HG02763 (cell line): Measurements from ENCODE around the gene DEDD2.
A peak's percentile ranks its signal among the peaks of the same experiment; 100 is the strongest.
"Not testable (repeated sequence)": the region's sequence is repeated elsewhere in the genome, so short reads cannot be mapped to it uniquely, and the experiment has no call there.

Source experiments
- ATAC-seq: cut with Tn5 transposase; IDR thresholded peaks from one replicate; pipeline ENCODE4 v1.9.1; 2021; ENCODE audit warnings: mild to moderate bottlenecking, moderate library complexity; ENCODE audit not compliant: unreplicated experiment

DEDD2 gene

GRCh38 chr19:42217520-42218437 lies at the start of gene DEDD2:
Gene DEDD2 (minus strand): TSS chr19:42217677. CDS start chr19:42217007, 670 bp downstream.
- ATAC-seq: peak; percentile 78

GRCh38 chr19:42266928-42267603 lies 49.6 kb upstream of the DEDD2 start:
- not testable (repeated sequence) for ATAC-seq

- not testable (repeated sequence) for ATAC-seq
These were observed 48.6 kb upstream of the DEDD2 start for GRCh38 chr19:42266105-42266504.

GRCh38 chr19:42261763-42262162 lies 44.3 kb upstream of the DEDD2 start:
- no peak for ATAC-seq

- not testable (repeated sequence) for ATAC-seq
These were observed 40.4 kb upstream of the DEDD2 start for GRCh38 chr19:42257842-42258241.

GRCh38 chr19:42255766-42256745 lies 38.6 kb upstream of the DEDD2 start:
- ATAC-seq: no peak

- peak; percentile 68 for ATAC-seq
These were observed 37.6 kb upstream of the DEDD2 start, which contains the start of gene ERF for GRCh38 chr19:42254850-42255765. Gene ERF (minus strand): TSS chr19:42255128. CDS start chr19:42254999, 129 bp downstream.

GRCh38 chr19:42254089-42254849 lies 36.8 kb upstream of the DEDD2 start:
- peak; percentile 32 for ATAC-seq

- peak; percentile 10 for ATAC-seq
These were observed 36.0 kb upstream of the DEDD2 start for GRCh38 chr19:42253245-42254088.

GRCh38 chr19:42252365-42253244 lies 35.1 kb upstream of the DEDD2 start:
- no peak for ATAC-seq

GRCh38 chr19:42251572-42252358 lies 34.3 kb upstream of the DEDD2 start:
- no peak for ATAC-seq

- no peak for ATAC-seq
These were observed 33.4 kb upstream of the DEDD2 start for GRCh38 chr19:42250666-42251531.

GRCh38 chr19:42250183-42250665 lies 32.7 kb upstream of the DEDD2 start:
- no peak for ATAC-seq

GRCh38 chr19:42249769-42250168 lies 32.3 kb upstream of the DEDD2 start:
- ATAC-seq: no peak

- ATAC-seq: no peak
These were observed 31.8 kb upstream of the DEDD2 start for GRCh38 chr19:42249149-42249750.
